Heart left ventricle (tissue), 16 donors: ENCODE data around the gene MGLL. TPM values are rescaled to one million over a fixed set of nuclear protein-coding genes. Genes with fewer than 3 reads are reported as not detected.

Experiments used
- ATAC-seq, 4 donors: fragments of 200-7000 bp; cut with Tn5 transposase; one replicate each; pipeline ENCODE4 v1.9.1; 2020 to 2022; ENCODE audit warnings: moderate library complexity in 4 of 4, mild to moderate bottlenecking in 3 of 4, moderate number of reproducible peaks in 1 of 4
- DNase-seq, 5 donors: peaks; one replicate each; pipeline ENCODE4 v3.0.0-alpha.2; 2020
- H3K27ac ChIP-seq, 12 donors: fragments of 200-600 bp; sonication (generic) in 4 of 12; one replicate each; pipeline versions ENCODE4 v1.5.0 to v1.8.0; 2016 to 2022; ENCODE audit warnings: mild to moderate bottlenecking in 2 of 12
- H3K27me3 ChIP-seq, 9 donors: fragments of 200-600 bp; sonication (generic) in 2 of 9; one replicate each; pipeline versions ENCODE4 v1.5.1 to v1.8.0; 2016 to 2022; ENCODE audit warnings: mild to moderate bottlenecking in 3 of 9
- H3K36me3 ChIP-seq, 9 donors: fragments of 200-600 bp; sonication (generic) in 2 of 9; one replicate each; pipeline versions ENCODE4 v1.5.0 to v1.8.0; 2018 to 2022; ENCODE audit warnings: mild to moderate bottlenecking in 2 of 9
- H3K4me1 ChIP-seq, 12 donors: fragments of 200-600 bp; sonication (generic) in 4 of 12; one replicate each; pipeline versions ENCODE4 v1.5.0 to v1.8.0; 2016 to 2022; ENCODE audit warnings: mild to moderate bottlenecking in 3 of 12
- H3K4me3 ChIP-seq, 12 donors: fragments of 200-600 bp; sonication (generic) in 4 of 12; one replicate each; pipeline versions ENCODE4 v1.5.0 to v1.8.0; 2017 to 2022; ENCODE audit warnings: mild to moderate bottlenecking in 9 of 12, moderate library complexity in 4 of 12
- H3K9me3 ChIP-seq, 12 donors: fragments of 200-600 bp; sonication (generic) in 4 of 12; one replicate each; pipeline versions ENCODE4 v1.5.0 to v1.8.0; 2016 to 2022; ENCODE audit warnings: mild to moderate bottlenecking in 1 of 12
- POLR2A ChIP-seq, 2 donors: fragments of 450-650 bp; IDR thresholded peaks; one replicate each; pipeline ENCODE4 v1.6.1; 2017; ENCODE audit warnings: antibody characterized with exemption in 2 of 2, mild to moderate bottlenecking in 2 of 2, moderate library complexity in 2 of 2
- WGBS, 4 donors: extraction: QIAGEN DNeasy Blood & Tissue Kit in 2 of 4; methylation state at CpG; one replicate each; pipeline versions ENCODE4 v1.1.5 to v1.1.7; 2013 to 2018; 5-methylcytosine and 5-hydroxymethylcytosine counted together
- intact Hi-C, 10 donors: fragments of 100-400 bp; cut with DNase I; formaldehyde crosslinking; loops; one replicate each; pipeline versions ENCODE4 v1.11.1 to v1.14.2; 2022
- polyA plus RNA-seq, 2 donors: library from polyadenylated mRNA; stranded (reverse); fragments of 200-250 nt; gene quantifications; one replicate each; pipeline ENCODE4 v1.2.3, GENCODE V29; 2013
- total RNA-seq, 9 donors: library from RNA; depleted of rRNA in 2 of 9; stranded (reverse); fragments of >200 nt in 2 of 9; fragmentation: NEBNext Ultra II Directional in 3 of 9; extraction: Animal tissue kit (Norgen Biotek cat#: 25700) in 3 of 9; gene quantifications; one replicate each; pipeline versions ENCODE4 v1.1.0 to v1.2.4, GENCODE V29; 2016 to 2023
- TF ChIP-seq, protein P1 (sequence below), 12 donors: fragments of 200-600 bp; sonication (generic) in 4 of 12; IDR thresholded peaks; one replicate each; pipeline versions ENCODE4 v1.5.0 to v1.8.0; 2018 to 2022; ENCODE audit warnings: antibody characterized with exemption in 12 of 12, mild to moderate bottlenecking in 5 of 12
- donor health status: ischemic (EF 13 %, LVEDD 7.1; RV severe dilation, severe dysfunction).
- donor health status: healthy with polysubstance abuse.
- donor health status: DM: no; HTN: yes; CAD: no.
- donor health status: DM: no; HTN: no; CAD: no.
- donor health status: ischemic (EF 25% LVEDD 6.9; RV normal size, moderate dysfunction).
- donor health status: ischemic (EF 25% LVEDD 5.7; RV mildly dilated, moderate dysfunction).
- donor health status: healthy.
- donor health status: DM: yes; HTN: yes; CAD: no.
- donor health status: ischemic (EF 35%, LVEDD 5.7; RV mildly dilated, moderate dysfunction).
- donor health status: nonischemic (EF 11% LVEDD 7.7; RV severe dilation, severe dysfunction).
- donor health status: DM: yes; HTN: yes; CAD: no.
- donor health status: PGD.
- donor health status: ischemic (EF 29% LVEDD 5.4; RV normal size, mild dysfunction).
- donor health status: nonischemic (EF 23%, LVEDD 6.1; RV moderate dilation, normal function).

MGLL gene
- total and polyA plus RNA-seq, 11 donors, result 38.5 to 119 (median 78.9) TPM

DNA sequence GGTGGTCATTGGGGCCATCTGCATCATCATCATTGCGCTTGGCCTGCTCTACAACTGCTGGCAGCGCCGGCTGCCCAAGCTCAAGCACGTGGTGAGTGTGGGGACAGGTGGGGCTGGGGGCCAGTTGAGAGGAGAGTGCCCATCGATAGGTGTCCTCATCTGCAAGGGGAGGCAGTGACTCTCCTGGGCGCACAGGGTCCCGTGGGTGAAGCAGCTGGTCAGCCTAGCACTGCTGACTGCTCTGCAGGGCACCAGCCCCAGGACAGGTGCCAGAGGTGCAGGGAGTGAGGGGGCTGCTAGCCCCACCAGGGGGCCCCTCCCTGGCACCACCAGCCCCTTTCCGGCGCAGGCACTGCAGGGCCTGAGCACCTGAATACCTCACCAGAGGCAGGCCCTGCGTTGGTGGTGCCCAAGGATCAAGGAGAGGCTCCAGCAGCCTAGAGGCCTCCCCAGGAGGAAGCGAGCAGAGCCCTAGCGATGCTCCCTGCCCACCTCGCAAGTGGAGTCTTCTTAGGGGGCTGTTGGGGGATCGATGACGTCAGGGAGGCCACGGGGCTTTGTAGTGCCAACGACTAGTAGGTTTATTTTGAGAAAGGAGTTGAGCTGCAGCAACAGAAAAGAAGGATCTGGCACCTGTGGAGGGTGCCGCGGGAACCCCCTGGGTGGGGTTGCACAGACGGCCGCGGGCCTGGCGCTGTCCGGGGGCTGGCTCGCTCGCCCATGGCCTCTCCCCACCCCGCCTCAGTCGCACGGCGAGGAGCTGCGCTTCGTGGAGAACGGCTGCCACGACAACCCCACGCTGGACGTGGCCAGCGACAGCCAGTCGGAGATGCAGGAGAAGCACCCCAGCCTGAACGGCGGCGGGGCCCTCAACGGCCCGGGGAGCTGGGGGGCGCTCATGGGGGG lies 150.5 kb downstream of the MGLL start:
- H3K27me3 ChIP-seq, result no peaks in the 10 kb centered on the region
- peaks cover 0 to 18% (median 9%) of the 10 kb centered on the region in 9 donors for H3K36me3 ChIP-seq
- H3K4me3 ChIP-seq, result peak overlapping the region; percentile 80 to 100 (median 93)
- ATAC-seq, result peak in 2 of 4 donors; percentile 10 to 41
- peaks cover 2 to 33% (median 22%) of the 10 kb centered on the region in 12 donors for H3K4me1 ChIP-seq
- 26 to 29% (median 27%) methylated on average over 42 to 44 of the region's 44 CpGs; no CpG with 5 or more reads in 1 of the 4 donors for WGBS, 4 donors
- intact Hi-C loops, result loop anchor here in 4 of 10 donors (5.0 to 10.0 kb wide), 4 partner anchors 77 to 383 kb away; partner anchors contain the start of genes MGLL (in 2 of the 4), MCM2 (in 1 of the 4), SEC61A1 (in 1 of the 4) and TPRA1 (in 1 of the 4)
- H3K9me3 ChIP-seq, result no peaks in the 10 kb centered on the region
- DNase-seq, result peak in 1 of 5 donors; percentile 16
- TF ChIP-seq, protein P1, sequence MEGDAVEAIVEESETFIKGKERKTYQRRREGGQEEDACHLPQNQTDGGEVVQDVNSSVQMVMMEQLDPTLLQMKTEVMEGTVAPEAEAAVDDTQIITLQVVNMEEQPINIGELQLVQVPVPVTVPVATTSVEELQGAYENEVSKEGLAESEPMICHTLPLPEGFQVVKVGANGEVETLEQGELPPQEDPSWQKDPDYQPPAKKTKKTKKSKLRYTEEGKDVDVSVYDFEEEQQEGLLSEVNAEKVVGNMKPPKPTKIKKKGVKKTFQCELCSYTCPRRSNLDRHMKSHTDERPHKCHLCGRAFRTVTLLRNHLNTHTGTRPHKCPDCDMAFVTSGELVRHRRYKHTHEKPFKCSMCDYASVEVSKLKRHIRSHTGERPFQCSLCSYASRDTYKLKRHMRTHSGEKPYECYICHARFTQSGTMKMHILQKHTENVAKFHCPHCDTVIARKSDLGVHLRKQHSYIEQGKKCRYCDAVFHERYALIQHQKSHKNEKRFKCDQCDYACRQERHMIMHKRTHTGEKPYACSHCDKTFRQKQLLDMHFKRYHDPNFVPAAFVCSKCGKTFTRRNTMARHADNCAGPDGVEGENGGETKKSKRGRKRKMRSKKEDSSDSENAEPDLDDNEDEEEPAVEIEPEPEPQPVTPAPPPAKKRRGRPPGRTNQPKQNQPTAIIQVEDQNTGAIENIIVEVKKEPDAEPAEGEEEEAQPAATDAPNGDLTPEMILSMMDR (IDR thresholded peaks at IDR 0.05), result no peak
- TF ChIP-seq POLR2A (IDR thresholded peaks at IDR 0.05), result no peak
- H3K27ac ChIP-seq, result peak overlapping the region; percentile 57 to 97 (median 93)

- peak in 2 of 5 donors; percentile 11 to 33 for DNase-seq
- peaks cover 2 to 33% (median 22%) of the 10 kb centered on the region in 12 donors for H3K4me1 ChIP-seq
- no peak for ATAC-seq
- intact Hi-C loops, result loop anchor here in 4 of 10 donors (5.0 to 10.0 kb wide), 4 partner anchors 76 to 384 kb away; partner anchors contain the start of genes MGLL (in 2 of the 4), MCM2 (in 1 of the 4), SEC61A1 (in 1 of the 4) and TPRA1 (in 1 of the 4)
- H3K4me3 ChIP-seq, result no peak overlapping the region
- H3K36me3 ChIP-seq, result peaks cover 0 to 10% (median 1%) of the 10 kb centered on the region in 9 donors
- no peaks in the 10 kb centered on the region for H3K9me3 ChIP-seq
- TF ChIP-seq, protein P1 (IDR thresholded peaks at IDR 0.05), result no peak
- TF ChIP-seq POLR2A (IDR thresholded peaks at IDR 0.05), result no peak
- 95 to 97% (median 96%) methylated on average over 13 to 20 of the region's 20 CpGs for WGBS, 4 donors
- H3K27ac ChIP-seq, result no peak overlapping the region
- no peaks in the 10 kb centered on the region for H3K27me3 ChIP-seq
Measured at GRCh38 chr3:127670761-127671522, 151.4 kb downstream of the MGLL start.

DNA sequence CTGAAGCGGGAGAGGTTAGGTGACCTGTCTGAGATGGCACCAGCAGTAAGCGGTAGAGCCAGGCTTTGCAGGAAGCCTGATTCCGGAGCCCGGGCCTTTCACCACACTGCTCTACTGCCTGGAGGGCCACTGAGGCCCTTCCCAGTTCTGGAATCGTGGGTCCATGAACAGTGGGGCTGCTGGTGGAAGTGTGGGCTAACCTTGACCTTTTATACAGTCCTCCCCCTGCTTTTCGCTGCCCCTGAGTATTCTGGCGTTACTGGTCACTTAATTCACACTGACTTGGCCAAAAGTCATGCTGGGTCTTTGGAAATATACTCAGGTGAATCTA lies 152.1 kb downstream of the MGLL start:
- H3K27ac ChIP-seq, result no peak overlapping the region
- intact Hi-C loops, result loop anchor here in 4 of 10 donors (5.0 to 10.0 kb wide), 4 partner anchors 75 to 385 kb away; partner anchors contain the start of genes MGLL (in 2 of the 4), MCM2 (in 1 of the 4), SEC61A1 (in 1 of the 4) and TPRA1 (in 1 of the 4)
- 93 to 98% (median 96%) methylated on average over 7 of the region's 7 CpGs for WGBS, 4 donors
- DNase-seq (peak in 1 of 5 donors; percentile 44), ATAC-seq (no peak)
- H3K27me3 ChIP-seq, result no peaks in the 10 kb centered on the region
- no peak overlapping the region for H3K4me3 ChIP-seq
- TF ChIP-seq, protein P1 (IDR thresholded peaks at IDR 0.05), result no peak
- no peak for TF ChIP-seq POLR2A (IDR thresholded peaks at IDR 0.05)
- H3K9me3 ChIP-seq, result no peaks in the 10 kb centered on the region
- H3K36me3 ChIP-seq, result peaks cover 0 to 4% (median 0%) of the 10 kb centered on the region in 9 donors
- peaks cover 2 to 33% (median 21%) of the 10 kb centered on the region in 12 donors for H3K4me1 ChIP-seq
